HG02938 (cell line): Measurements from ENCODE around the gene DDX4.
"Not testable (repeated sequence)": the region's sequence is repeated elsewhere in the genome, so short reads cannot be mapped to it uniquely, and the experiment has no call there.

Experiments used
- ATAC-seq: cut with Tn5 transposase; IDR thresholded peaks from one replicate; pipeline ENCODE4 v1.9.1; 2021; ENCODE audit warnings: mild to moderate bottlenecking, moderate library complexity; ENCODE audit not compliant: unreplicated experiment

Gene DDX4

DNA sequence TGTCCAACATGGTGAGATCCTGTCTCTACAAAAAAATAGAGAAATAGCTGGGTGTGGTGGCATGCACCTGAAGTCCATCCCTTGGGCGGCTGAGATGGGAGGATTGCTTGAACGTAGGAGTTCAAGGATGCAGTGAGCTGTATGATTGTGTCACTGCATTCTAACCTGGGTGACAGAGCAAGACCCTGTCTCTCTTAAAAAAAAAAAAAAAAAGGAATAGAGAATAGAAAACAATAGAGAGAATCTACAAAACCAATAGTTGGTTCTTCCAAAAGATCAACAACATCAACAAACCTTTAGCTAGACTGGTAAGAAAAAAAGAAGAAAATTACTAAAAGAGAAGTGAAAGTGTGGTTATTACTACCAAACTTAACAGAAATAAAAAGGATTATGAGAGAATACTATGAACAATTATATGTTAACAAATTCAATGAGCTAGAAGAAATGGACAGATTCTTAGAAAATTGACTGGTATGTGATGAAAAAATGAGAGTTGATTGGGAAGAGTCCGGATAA, 17.6 kb upstream of the DDX4 start:
- peak; percentile 51 for ATAC-seq

DNA sequence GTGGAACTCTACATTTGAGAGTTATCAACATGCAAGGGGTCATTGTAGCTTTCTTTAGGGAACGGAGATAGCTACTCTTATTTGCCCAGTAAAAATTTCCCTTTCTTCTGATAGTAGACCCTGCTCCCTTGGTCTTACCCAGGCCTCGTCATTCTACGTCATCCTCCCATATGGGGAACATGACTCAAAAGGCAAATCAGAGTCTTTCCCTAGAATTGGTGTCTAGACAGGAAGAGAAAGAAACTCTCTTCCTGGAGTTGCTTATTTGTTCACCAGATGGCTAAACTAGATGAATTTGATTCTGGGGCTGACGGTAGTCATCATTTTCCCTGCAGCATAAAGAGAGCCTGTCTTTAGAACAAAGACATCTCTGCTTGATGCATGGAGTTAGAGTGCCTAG, 13.6 kb upstream of the DDX4 start:
- no peak for ATAC-seq

DNA sequence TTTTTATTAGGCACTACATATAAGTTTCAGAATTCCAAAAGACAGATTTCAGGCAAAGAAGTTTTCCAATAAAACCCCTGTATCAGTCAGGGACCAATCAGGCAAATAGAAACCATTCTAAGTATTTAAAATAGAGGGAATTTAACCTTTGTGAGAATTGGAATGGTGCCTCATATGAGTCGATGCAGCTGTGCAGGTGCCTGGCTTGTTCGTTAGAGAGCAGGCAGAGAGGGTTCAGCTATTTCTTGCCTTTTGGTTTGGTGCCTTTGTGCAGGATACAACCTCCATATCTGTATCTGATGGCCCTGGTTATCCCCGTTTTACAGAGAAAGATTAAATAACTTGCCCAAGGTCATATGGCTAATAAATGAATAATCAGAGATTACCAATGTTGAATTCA, 6.0 kb upstream of the DDX4 start:
- ATAC-seq, result no peak

DNA sequence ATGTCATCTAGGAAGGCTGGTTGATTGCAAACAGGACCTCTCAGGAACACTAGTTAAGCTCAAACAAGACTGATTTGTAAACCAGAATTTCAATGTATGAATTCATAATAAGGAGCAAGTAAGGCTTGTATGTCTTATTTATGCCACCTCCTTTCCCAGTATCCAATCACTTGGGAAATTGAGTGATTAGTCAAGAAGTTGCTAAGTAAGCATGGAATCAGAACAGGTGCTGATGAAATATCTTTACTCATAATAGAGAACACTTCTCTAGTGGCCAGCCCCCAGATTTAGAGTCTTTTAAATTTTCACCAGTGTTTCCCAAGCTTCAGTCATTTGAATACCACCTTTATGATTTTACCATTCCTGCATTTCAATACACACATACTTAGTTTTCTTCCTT, 5.3 kb upstream of the DDX4 start:
- ATAC-seq, result no peak

DNA sequence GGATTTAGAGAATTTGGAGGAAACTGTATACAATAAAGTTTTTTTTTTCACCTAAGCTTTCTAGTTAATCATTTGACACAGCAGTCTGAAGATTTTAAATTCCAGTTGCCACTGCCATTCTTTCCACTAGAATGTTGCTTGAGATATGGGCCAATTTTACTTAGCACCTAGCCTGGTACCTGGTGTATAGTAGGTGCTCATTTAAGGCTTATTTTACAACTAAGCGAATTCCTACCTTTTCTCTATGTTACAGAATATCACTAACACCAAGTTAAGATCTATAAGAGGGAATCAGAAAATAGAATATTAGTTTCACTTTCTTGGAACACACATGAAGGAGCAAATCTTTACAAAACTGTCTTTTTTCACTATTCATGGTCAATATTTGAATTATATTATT, 3.2 kb upstream of the DDX4 start:
- ATAC-seq, result no peak

DNA sequence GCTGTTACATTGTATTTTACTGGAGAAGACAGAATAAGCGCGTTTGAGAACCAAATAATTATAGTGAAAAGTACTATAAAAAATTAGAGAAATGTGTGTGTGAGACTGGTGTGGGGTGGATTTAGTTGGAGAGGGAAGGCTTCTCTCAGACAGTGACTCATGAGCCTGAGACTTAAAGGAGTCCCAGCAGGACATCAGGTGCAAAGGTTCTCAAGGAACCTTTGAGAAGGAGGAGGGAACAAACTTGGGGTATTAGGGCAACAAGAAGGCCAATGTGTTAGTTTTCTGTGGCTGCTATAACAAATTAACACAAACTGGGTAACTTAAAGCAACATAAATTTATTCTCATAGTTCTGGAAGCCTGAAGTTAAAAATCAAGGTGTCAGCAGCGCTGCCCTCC, 4.9 kb downstream of the DDX4 start:
- ATAC-seq, result no peak

DNA sequence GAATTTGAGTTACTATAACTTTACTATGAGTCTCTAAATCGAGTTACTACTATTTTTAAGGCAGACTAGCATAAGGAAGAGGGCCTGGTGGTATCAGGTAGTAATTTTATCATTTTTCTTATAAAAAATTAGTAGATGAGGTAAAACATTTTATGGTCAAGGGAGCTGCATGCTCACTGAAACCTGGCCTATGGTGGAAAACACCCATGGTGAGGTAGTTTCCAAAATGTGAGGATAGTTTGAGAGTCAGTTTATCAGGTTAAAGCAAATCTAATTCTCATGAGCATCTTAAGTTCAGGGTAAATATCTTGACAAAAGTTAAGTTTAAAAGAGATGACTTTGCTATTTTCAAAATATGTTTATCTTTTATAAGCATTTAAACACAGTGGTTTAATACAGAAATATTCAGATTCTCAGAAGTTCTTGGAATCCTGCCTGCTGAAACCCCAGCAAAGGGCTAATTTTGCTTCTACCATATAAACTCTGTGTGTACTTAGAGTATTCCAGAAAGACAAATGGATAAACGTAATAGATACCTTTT, 10.0 kb downstream of the DDX4 start:
- ATAC-seq, result no peak

DNA sequence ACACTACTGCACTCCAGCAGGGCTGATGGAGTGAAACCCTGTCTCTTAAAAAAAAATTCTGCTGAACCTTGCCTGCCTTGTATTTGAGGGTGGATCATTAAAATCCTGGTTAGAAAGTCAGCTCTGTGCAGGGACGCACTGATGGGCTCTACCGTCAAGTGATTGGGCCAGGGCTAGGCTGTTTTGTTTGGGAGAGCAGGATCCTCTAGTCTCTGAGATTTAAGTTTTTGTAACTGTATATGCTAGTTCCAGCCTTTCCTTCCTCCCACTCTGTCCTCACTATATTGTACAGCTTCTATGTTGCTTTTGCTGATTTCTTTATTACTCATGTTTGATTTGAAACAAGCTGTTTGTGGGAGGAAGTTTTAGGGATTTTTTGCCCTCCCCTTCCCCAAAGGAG, 11.5 kb downstream of the DDX4 start:
- no peak for ATAC-seq

DNA sequence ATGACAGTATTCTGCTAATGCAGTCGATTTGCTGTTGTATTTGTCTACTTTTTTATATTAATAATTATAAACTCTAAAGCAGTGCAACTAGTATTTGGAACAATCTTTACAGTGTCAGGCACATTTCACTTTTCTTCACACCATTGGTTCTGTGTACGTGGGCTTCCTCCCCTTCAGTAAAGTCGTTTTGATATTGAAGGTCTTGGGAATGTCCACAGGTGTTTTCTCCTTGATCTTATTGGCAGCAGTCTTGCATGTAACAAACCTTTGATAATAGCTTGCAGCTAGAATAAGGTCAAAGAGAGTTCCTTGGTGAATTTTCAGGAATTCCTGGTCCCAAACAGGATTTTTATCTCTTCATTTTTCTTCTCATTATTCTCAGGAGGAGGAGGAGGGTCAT, 12.2 kb downstream of the DDX4 start:
- no peak for ATAC-seq

DNA sequence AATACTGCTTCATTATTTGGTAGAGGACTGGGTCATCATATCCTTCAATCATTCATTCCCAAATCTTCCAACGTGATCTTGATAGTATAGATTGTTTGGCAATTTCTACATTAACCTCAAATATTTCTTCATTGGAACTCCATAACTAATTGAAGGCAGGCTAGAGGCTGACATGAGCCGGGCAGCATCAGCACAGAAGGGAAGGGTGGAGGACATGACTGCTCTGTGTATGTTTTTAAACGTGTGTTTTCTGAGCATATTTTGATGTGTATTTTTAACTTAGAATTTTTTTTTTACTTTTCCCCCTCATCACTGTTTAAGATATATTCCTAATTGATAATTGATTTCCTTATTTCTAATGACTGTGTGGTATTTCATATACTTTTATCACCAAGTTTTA, 12.6 kb downstream of the DDX4 start:
- no peak for ATAC-seq

DNA sequence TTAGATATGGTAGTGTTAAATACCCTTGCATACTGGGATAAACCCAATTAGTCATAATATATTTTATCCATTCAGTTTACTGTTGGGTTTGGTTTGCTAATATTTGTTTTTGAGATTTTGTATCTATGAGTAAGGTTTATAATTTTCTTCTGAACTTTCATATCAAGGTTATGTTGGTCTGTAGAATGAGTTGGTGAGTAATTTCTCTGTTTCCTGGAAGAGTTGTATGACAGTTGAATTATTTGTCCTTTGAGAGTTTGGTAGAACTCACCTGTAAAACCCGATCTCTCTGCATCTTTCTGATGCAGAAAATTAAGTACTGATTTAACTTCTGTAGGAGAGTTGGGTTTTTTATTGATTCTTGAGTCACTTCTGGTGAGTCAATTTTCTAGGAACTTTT, 20.4 kb downstream of the DDX4 start:
- no peak for ATAC-seq

DNA sequence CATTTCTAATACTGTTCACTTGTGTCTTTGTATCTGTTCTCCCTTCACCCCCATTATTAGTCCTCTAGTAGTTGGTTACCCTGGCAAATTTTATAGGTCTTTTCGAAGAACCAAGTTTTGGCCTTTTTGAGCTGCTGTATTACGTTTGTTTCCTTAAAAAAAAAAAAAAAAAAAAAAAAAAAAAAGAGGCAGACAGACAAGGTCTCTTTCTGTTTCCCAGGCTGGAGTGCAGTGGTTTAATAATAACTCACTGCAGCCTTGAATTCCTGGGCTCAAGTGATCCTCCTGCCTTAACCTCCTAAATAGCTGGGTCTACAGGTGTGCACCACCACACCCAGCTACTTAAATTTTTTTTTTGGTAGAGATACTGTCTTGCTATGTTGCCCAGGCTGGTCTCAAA, 20.9 kb downstream of the DDX4 start:
- no peak for ATAC-seq

DNA sequence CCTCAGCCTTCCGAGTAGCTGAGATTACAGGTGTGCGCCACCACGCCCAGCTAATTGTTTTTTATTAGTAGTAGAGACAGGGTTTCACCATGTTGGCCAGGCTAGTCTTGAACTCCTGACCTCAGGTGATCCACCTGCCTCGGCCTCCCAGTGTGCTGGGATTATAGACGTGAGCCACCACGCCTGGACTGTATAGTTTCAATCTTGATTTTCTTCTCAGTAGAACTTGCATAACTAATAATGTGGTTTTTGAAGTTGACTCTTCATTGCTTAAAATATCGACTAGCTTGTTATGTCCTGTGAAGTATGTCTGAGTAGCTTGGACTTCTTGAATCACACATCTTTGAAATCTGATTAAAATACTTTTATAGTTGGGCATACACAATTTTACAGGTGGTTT, 23.9 kb downstream of the DDX4 start:
- ATAC-seq, result not testable (repeated sequence)

DNA sequence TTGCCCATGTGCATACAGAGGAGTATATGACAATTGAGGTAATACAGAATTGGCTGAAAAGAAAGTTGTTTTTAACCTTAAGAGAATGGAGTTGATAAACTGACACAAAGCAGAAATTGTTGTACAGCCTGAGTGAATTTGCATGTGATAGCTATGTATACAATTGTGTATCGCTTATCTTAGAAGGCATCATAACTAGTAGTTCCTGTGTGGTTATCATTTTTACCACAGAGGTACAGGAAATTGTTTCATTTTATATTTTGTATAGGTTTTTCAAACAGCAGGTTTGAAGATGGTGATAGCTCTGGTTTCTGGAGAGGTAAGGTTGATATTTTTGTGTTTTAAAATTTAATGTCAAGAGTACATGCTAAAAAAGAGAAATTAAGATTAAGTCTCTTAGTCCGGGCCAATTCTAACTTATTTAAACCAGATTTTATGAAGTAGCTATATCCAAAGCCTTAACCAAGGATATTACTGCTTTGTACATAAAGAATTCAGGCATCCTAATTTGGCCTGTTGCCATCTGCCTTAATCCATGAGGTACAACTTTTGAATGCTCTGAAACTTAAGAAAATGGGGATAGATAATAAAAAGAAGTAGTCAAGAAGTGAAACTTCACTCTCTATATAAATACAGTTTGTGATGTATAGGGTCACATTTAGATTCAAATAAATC, 26.0 kb downstream of the DDX4 start:
- peak; percentile 73 for ATAC-seq

DNA sequence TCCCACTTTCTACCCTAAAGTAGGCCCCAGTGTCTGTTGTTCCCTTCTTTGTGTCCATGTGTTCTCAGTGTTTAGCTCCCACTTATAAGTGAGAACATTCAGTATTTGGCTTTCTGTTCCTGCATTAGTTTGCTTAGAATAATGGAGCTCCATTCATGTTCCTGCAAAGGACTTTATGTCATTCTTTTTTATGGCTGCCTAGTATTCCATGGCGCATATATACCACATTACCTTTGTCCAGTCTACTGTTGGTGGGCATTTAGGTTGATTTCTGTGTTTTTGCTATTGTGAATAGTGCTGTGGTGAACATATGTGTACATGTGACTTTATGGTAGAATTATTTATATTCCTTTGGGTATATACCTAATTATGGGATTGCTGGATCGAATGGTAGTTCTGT, 30.4 kb downstream of the DDX4 start:
- ATAC-seq, result no peak

DNA sequence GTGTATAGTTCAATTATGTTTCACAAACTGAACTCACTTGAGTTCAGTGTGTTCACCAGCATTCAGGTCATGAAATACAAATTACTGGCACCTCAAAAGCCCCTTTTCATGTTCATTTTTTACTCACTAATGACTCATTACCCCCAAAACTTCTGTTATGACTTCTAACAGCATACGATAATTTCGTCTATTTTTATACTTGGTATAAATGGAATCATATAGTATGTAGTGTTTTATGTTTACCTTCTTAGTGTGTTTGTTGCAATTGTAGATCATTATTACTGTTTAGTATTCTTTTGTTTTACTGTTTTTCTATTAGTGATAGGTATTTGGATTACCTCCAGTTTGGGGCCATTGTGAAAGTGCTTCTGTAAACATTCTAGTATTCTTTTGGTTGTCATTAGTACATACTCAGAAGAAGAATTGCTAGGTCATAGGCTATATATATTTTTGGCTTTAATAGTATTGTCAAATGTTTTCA, 33.4 kb downstream of the DDX4 start:
- ATAC-seq, result peak; percentile 79

DNA sequence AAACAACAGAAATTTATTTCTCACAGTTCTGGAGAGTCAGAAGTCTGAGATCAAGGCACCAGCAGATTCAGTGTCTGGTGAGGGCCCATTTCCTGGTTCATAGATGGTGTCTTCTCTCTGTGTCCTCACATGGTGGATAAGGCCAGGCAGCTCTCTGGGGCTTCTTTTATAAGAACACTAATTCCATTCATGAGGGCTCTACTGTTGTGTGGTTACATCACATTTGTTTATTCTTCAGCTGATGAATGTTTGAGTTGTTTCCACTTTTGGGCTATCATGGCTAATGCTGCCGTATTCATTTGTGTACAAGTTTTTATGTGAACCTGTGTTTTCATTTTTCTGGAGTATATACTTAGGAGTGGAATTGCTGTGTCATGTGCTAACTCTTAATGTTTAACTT, 35.2 kb downstream of the DDX4 start:
- no peak for ATAC-seq

DNA sequence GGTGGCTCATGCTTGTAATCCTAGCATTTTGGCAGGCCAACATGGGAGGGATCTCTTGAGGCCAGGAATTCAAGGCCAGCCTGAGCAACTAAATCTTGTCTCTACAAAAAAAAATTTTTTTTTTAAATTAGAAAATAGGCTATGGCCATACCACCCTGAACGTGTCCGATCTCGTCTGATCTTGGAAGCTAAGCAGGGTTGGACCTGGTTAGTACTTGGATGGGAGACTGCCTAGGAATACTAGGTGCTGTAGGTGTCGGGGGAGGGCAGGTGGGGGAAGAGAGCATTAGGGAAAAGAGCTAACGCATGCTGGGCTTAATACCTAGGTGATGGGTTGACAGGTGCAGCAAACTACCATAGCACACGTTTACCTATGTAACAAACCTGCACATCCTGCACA, 39.5 kb downstream of the DDX4 start:
- no peak for ATAC-seq

DNA sequence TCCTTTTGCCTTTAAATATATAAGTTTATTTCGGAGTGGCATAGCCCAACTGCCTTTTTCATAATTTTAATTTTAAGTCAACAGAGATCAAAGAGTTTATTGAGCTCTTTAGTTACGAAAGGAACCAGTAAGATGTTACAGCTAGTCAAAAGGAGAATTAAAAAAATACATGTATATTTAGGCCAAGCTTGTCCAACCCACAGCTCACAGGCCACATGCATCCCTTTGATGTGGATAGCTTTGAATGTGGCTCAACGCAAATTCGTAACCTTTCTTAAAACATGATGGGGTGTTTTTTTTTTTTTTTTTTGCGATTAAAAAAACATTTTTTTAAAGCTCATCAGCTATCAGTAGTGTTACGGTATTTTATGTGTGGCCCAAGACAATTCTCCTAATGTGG, 63.1 kb downstream of the DDX4 start:
- ATAC-seq, result no peak

DNA sequence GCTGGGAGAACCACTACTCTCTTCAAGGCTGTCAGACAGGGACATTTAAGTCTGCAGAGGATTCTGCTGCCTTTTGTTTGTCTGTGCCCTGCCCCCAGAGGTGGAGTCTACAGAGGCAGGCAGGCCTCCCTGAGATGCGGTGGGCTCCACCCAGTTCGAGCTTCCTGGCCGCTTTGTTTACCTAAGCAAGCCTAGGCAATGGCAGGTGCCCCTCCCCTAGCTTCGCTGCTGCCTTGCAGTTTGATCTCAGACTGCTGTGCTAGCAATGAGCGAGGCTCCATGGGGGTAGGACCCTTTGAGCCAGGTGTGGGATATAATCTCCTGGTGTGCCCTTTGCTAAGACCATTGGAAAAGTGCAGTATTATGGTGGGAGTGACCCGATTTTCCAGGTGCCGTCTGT, 71.0 kb downstream of the DDX4 start:
- ATAC-seq, result not testable (repeated sequence)

DNA sequence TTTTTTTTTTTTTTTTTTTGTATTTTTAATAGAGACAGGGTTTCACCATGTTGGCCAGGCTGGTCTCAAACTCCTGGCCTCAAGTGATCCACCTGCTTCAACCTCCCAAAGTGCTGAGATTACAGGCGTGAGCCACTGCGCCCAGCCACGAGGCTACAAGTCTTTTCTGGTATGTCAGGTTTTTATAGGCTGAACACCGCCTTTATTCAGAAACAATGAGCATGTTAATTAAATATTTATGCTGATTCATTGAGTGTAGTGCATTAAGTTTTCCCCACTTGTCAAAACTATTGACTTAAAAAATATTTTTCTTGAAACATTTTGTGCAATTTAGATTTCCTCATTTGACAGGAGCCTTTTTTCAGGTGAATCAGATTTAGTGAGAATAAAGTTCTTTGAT, 78.1 kb downstream of the DDX4 start:
- not testable (repeated sequence) for ATAC-seq

DNA sequence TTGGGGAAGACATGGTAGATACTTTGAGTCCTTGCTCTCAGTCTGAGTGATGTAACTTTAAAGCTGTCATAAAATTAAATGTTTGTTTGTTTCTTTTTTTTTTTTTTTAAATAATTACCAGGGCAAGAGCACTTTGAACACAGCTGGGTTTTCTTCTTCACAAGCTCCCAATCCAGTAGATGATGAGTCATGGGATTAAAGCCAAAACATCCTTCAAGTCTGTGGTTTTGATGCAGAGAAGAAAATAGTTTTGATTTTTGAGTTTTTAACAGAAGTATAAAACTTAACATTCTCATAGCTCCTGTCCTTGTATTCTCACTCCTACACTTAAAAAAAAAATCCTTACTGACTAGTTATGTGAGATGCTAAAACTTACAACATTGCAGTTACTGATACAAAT, 78.5 kb downstream of the DDX4 start:
- no peak for ATAC-seq

DNA sequence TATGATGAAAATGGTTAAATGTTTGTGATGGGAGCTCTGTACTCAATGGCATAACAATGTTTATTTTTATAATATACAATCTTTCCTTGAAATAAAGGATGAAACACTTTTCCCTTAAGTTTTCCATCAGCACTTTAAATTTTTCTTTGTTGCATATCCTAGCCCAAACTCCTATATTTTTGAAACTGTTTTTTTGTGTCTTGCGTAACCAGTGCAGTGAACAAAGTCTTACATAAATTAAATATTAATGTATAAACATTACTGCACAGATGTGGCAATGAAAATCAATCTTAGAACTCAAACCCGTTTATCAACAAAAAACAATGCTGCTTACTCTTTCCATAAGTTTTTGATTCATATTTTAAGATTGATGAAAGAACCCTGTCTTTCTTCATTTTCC, 79.2 kb downstream of the DDX4 start:
- ATAC-seq, result no peak
